ES-I3 (cell line): Measurements from ENCODE around the gene SAV1.
"Not testable (repeated sequence)": the region's sequence is repeated elsewhere in the genome, so short reads cannot be mapped to it uniquely, and the experiment has no call there.

Source experiments
- H3K36me3 ChIP-seq: 2 replicates; pipeline ENCODE4 v1.6.1; 2013; ENCODE audit warnings: mild to moderate bottlenecking, low read length, control low read depth, moderate library complexity; ENCODE audit not compliant: insufficient read depth
- H3K4me1 ChIP-seq: 2 replicates; pipeline ENCODE4 v1.6.1; 2013; ENCODE audit warnings: mild to moderate bottlenecking, control low read depth, low read length; ENCODE audit not compliant: insufficient read depth
- H3K9ac ChIP-seq: 2 replicates; pipeline ENCODE4 v1.6.1; 2013; ENCODE audit warnings: low read depth, mild to moderate bottlenecking, low read length, moderate library complexity
- H3K9me3 ChIP-seq: 2 replicates; pipeline ENCODE4 v1.6.1; 2013; ENCODE audit warnings: mild to moderate bottlenecking, low read length, moderate library complexity; ENCODE audit not compliant: control insufficient read depth, insufficient read depth

The SAV1 gene

DNA sequence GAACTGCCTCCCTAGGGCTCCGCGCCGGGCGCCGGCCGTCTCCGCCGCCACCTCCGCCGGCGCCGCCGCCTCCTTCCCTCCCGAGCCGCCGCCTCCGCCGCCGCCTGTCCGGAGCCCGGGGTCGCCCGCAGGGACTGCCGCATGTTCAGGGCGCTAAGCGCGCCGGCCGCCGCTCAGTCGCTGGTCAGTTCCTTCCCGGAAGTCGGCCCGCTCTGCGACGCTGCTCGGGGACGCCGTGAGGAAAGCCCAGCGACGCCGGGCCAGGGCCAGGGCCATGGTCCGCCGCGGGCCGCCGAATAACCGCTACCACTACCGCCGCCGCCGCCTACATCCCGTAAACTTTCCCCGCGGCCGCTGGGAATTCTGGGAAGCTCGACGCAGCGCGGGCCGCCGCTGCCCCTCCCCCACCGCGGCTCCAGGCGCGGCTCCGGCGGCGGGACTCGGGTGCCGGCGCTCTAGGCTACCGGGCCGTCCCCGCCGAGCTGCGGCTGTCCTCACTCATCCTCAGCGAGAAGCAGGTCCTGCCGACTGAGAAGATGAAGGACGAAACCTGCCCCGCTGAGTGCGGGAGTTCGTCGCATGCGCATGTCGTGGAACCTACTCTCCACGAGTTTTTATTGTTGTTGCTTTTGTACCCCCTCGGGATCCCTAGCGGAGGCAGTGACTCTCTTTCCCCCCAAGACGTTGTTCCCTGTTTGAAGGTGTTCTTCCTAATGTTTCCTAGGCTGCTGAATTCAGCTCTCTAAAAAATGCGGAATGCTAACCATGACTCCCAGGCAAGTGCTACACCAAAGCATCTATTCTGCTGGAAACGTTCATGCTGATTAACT lies at the start of gene SAV1:
TSS of gene SAV1 (minus strand) at position 311 of the 830 bp plus-strand sequence. CDS start 339 bp downstream, outside the sequence.
- Histone ChIP-seq H3K4me1 (peaks cover 15% of the 10 kb centered on the region), H3K36me3 (peaks cover 2% of the 10 kb centered on the region; the same call in 1 of the 2 replicates), H3K9me3 (no peaks in the 10 kb centered on the region), H3K9ac (peak within 1 kb of the TSS; percentile 94)

DNA sequence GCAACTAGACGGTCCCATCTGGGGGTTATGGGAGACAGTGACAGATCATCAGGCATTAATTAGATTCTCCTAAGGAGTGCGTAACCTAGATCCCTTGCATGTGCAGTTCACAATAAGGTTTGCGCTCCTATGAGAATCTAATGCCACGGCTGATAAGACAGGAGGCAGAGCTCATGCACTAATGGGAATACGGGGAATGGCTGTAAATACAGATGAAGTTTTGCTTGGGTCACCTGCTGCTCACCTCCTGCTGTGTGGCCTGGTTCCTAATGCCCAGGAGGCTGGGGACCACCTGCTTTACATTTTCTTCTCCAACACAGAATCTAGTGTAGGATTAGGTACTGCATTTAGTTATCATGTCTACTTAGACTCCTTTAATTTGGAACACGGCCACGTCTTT lies 49.7 kb upstream of the SAV1 start:
- H3K9ac ChIP-seq: no peak overlapping the region
- no peaks in the 10 kb centered on the region for H3K4me1 ChIP-seq
- H3K36me3 ChIP-seq: no peaks in the 10 kb centered on the region
- no peaks in the 10 kb centered on the region for H3K9me3 ChIP-seq

DNA sequence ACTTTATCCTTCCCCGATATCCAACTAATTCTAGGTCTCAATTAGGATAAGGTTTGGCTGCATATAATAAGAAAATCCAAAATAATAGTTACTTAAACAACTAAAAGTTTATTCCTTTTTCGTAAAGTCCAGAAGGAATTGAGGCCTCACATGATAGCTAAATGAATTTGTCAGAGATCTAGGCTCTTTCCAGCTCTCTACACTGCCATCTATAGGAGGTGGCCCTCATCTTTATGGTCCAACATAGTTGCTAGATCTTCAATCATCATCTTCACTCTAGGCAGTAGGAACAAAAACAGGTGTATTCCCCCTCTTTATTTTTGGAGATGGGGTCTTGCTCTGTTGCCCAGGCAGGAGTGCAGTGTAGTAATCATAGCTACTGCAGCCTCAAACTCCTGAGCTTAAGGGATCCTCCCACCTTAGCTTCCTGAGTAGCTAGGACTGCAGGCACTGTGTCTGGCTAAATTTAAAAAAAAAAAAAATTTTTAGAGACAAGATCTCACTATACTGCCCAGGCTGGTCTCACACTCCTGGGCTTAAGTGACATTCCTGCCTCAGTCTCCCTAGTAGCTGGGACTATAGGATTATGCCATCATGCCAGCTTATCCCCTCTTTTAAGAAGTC lies 46.5 kb upstream of the SAV1 start:
- no peaks in the 10 kb centered on the region for H3K4me1 ChIP-seq
- H3K9me3 ChIP-seq: no peaks in the 10 kb centered on the region
- no peak overlapping the region for H3K9ac ChIP-seq
- H3K36me3 ChIP-seq: no peaks in the 10 kb centered on the region

DNA sequence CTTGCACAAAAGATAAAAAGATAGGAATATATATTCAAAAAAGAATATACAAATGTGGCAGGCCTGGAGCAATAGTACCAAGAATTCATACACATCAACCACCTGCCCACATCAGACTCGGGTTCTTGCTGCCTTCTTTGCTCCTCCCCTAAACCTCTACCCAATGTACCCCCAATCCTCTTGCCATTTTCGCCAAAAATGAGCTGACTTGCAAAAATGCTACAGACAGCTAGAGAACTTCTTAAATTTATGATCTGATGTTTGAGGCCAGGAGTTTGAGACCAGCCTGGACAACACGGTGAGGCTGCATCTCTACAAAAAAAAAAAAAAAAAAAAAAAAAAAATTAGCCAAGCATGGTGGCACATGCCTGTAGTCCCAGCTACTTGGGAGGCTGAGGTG lies 42.9 kb upstream of the SAV1 start:
- H3K9ac ChIP-seq: no peak overlapping the region
- H3K9me3 ChIP-seq: no peaks in the 10 kb centered on the region
- H3K4me1 ChIP-seq: no peaks in the 10 kb centered on the region
- no peaks in the 10 kb centered on the region for H3K36me3 ChIP-seq

GRCh38 chr14:50705026-50705593 lies 37.0 kb upstream of the SAV1 start:
- Histone ChIP-seq H3K36me3 (no peaks in the 10 kb centered on the region), H3K9ac (no peak overlapping the region), H3K9me3 (no peaks in the 10 kb centered on the region), H3K4me1 (no peaks in the 10 kb centered on the region)

- Histone ChIP-seq H3K9ac (no peak overlapping the region), H3K9me3 (no peaks in the 10 kb centered on the region), H3K36me3 (no peaks in the 10 kb centered on the region), H3K4me1 (no peaks in the 10 kb centered on the region)
These were observed 36.4 kb upstream of the SAV1 start for GRCh38 chr14:50704454-50705010.

GRCh38 chr14:50697659-50698290 lies 29.7 kb upstream of the SAV1 start:
- Histone ChIP-seq H3K4me1 (no peaks in the 10 kb centered on the region), H3K36me3 (no peaks in the 10 kb centered on the region), H3K9ac (no peak overlapping the region), H3K9me3 (peaks cover 11% of the 10 kb centered on the region; the same call in 1 of the 2 replicates)

GRCh38 chr14:50694260-50694659 lies 26.2 kb upstream of the SAV1 start:
- not testable (repeated sequence) for H3K36me3 ChIP-seq, H3K4me1 ChIP-seq, H3K9ac ChIP-seq
- H3K9me3 ChIP-seq: peaks cover 11% of the 10 kb centered on the region; the same call in 1 of the 2 replicates

GRCh38 chr14:50688875-50689274 lies 20.8 kb upstream of the SAV1 start:
- H3K36me3 ChIP-seq: no peaks in the 10 kb centered on the region
- H3K4me1 ChIP-seq: no peaks in the 10 kb centered on the region
- H3K9ac ChIP-seq: no peak overlapping the region
- peaks cover 4% of the 10 kb centered on the region; the same call in 1 of the 2 replicates for H3K9me3 ChIP-seq

GRCh38 chr14:50679674-50680073 lies 11.6 kb upstream of the SAV1 start:
- no peak overlapping the region for H3K9ac ChIP-seq
- no peaks in the 10 kb centered on the region for H3K36me3 ChIP-seq
- H3K9me3 ChIP-seq: no peaks in the 10 kb centered on the region
- H3K4me1 ChIP-seq: peaks cover 8% of the 10 kb centered on the region

GRCh38 chr14:50678163-50678562 lies 10.1 kb upstream of the SAV1 start:
- H3K4me1 ChIP-seq: peaks cover 8% of the 10 kb centered on the region
- H3K9ac ChIP-seq: no peak overlapping the region
- no peaks in the 10 kb centered on the region for H3K9me3 ChIP-seq
- H3K36me3 ChIP-seq: no peaks in the 10 kb centered on the region

DNA sequence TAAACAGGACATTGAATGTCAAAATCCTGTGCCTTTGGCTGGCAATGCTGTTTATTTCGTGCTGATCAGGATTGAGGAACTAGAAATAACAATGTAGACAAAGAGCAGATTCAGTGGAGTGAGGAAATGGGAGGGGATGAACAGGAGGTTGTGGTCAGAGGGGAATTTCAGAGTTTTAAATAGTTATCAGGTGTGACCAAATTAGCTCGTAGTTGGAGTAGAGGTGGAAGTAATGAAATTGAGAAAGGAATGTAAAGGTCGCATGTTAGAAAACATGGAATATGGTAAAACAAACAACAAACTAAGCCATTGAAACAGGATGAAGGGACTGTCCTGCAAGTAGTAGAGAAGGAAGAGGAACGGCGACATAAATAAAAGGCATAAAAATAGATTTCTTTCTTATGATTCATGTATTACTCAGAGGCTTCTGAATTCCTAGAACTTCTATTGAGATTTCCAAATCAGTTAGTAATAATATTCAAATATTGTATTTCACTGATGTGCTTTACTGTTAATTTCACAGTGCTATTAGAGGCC lies 9.5 kb upstream of the SAV1 start:
- Histone ChIP-seq H3K9ac (no peak overlapping the region), H3K4me1 (peaks cover 8% of the 10 kb centered on the region), H3K9me3 (no peaks in the 10 kb centered on the region), H3K36me3 (no peaks in the 10 kb centered on the region)

GRCh38 chr14:50676814-50677516 lies 8.9 kb upstream of the SAV1 start:
- Histone ChIP-seq H3K9ac (no peak overlapping the region), H3K9me3 (no peaks in the 10 kb centered on the region), H3K36me3 (no peaks in the 10 kb centered on the region), H3K4me1 (peaks cover 8% of the 10 kb centered on the region)
